Measurements from ENCODE around the gene RASL10B.
A peak's percentile ranks its signal among the peaks of the same experiment; 100 is the strongest.

The RASL10B gene

GRCh38 chr17:35784895-35785294 is 53.5 kb downstream of the RASL10B start:
- TF ChIP-seq RARB (CRISPR knock-in tag; IDR thresholded peaks at IDR 0.05) (no peak), CREB5 (CRISPR knock-in tag; IDR thresholded peaks at IDR 0.05; ENCODE audit: low read depth) (no peak), ZNF565 (CRISPR knock-in tag; conservative IDR thresholded peaks at IDR 0.05; ENCODE audit: low read depth) (no peak), TSHZ2 (CRISPR knock-in tag; IDR thresholded peaks at IDR 0.05) (no peak), ISL1 (CRISPR knock-in tag; IDR thresholded peaks at IDR 0.05) (no peak)

GRCh38 chr17:35786941-35787432 is 55.5 kb downstream of the RASL10B start:
- peak; percentile 69 for ATAC-seq
- TF ChIP-seq TSHZ2 (CRISPR knock-in tag; IDR thresholded peaks at IDR 0.05) (0 out of 2 replicates have a peak, but pooled peaks have one; percentile 42), ZC3H10 (CRISPR knock-in tag; IDR thresholded peaks at IDR 0.05) (no peak), TCF4 (CRISPR knock-in tag; IDR thresholded peaks at IDR 0.05; ENCODE audit: borderline replicate concordance) (peak; percentile 78; the same call in 1 of the 2 replicates)

More at GRCh38 chr17:35784895-35785294, 53.5 kb downstream of the RASL10B start:
- no peak for ATAC-seq

DNA sequence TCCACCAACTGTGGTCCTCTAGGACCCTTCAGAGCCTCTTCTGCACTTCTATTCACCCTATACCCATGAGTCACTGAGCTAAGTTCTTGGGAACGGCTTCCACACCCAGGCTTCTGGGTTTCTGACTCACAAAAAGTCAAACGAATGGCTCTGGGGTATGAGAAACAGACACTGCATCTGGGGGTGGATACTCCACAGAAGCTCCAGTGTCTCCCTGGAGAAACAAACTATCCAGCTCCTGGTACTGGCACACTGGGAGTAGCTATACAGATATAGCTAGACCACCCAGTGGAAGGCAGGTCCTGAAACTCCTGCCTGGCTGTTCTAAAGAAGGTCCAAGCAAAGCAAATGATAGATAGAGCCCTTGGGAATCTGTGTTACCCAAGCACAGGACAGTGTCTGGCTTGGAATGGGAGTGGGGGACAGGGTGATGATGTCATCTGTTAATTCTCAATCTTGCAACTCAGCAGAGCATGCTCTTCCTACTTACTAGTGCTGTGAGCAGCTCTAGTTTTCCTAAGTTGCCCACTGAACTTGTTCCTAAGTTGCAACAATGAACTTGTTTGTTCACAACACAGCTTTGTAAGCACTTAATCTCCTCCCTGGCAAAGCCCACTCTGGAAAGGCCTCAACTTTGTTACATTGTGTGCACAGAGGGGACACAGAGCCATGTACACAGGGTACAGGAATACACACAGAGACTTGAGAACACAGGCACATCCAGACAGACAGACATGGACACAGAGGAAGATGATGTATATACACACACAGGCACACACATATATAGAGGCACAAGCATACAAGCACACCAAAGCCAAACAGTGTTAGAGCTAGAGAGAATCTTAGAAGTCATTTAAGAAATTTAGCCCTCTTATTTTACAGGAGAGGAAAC is 57.3 kb downstream of the RASL10B start:
- no peak for TF ChIP-seq ZNF70 (CRISPR knock-in tag; IDR thresholded peaks at IDR 0.05)
- TF ChIP-seq, protein P1, sequence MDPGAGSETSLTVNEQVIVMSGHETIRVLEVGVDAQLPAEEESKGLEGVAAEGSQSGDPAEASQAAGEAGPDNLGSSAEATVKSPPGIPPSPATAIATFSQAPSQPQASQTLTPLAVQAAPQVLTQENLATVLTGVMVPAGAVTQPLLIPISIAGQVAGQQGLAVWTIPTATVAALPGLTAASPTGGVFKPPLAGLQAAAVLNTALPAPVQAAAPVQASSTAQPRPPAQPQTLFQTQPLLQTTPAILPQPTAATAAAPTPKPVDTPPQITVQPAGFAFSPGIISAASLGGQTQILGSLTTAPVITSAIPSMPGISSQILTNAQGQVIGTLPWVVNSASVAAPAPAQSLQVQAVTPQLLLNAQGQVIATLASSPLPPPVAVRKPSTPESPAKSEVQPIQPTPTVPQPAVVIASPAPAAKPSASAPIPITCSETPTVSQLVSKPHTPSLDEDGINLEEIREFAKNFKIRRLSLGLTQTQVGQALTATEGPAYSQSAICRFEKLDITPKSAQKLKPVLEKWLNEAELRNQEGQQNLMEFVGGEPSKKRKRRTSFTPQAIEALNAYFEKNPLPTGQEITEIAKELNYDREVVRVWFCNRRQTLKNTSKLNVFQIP (CRISPR knock-in tag; IDR thresholded peaks at IDR 0.05; ENCODE audit: borderline replicate concordance, low read depth) = no peak
- TF ChIP-seq ZFP30 (CRISPR knock-in tag; IDR thresholded peaks at IDR 0.05) = no peak
- TF ChIP-seq CSDC2 (CRISPR knock-in tag; IDR thresholded peaks at IDR 0.05) = no peak
- peak; percentile 68 for ATAC-seq

- no peak for ATAC-seq
- no peak for TF ChIP-seq BACH2 (CRISPR knock-in tag; IDR thresholded peaks at IDR 0.05; ENCODE audit: borderline replicate concordance)
- TF ChIP-seq ZNF70 (CRISPR knock-in tag; IDR thresholded peaks at IDR 0.05) = no peak
- TF ChIP-seq TSHZ2 (CRISPR knock-in tag; IDR thresholded peaks at IDR 0.05) = no peak
- no peak for TF ChIP-seq ZNF565 (CRISPR knock-in tag; conservative IDR thresholded peaks at IDR 0.05; ENCODE audit: low read depth)
- no peak for TF ChIP-seq TCF4 (CRISPR knock-in tag; IDR thresholded peaks at IDR 0.05; ENCODE audit: borderline replicate concordance)
- no peak for TF ChIP-seq ZFP30 (CRISPR knock-in tag; IDR thresholded peaks at IDR 0.05)
- no peak for TF ChIP-seq ZFP3 (CRISPR knock-in tag; IDR thresholded peaks at IDR 0.05)
- TF ChIP-seq ARNTL (CRISPR knock-in tag; IDR thresholded peaks at IDR 0.05; ENCODE audit: borderline replicate concordance, low read depth) = no peak
- TF ChIP-seq PATZ1 (CRISPR knock-in tag; IDR thresholded peaks at IDR 0.05; ENCODE audit: borderline replicate concordance) = no peak
- TF ChIP-seq ZC3H10 (CRISPR knock-in tag; IDR thresholded peaks at IDR 0.05) = no peak
- TF ChIP-seq CSDC2 (CRISPR knock-in tag; IDR thresholded peaks at IDR 0.05) = no peak
- TF ChIP-seq PPARA (CRISPR knock-in tag; IDR thresholded peaks at IDR 0.05; ENCODE audit: borderline replicate concordance) = no peak
- TF ChIP-seq GLIS3 (CRISPR knock-in tag; IDR thresholded peaks at IDR 0.05) = no peak
- no peak for TF ChIP-seq SNAI2 (CRISPR knock-in tag; IDR thresholded peaks at IDR 0.05)
- no peak for TF ChIP-seq CREB5 (CRISPR knock-in tag; IDR thresholded peaks at IDR 0.05; ENCODE audit: low read depth)
- no peak for TF ChIP-seq RARB (CRISPR knock-in tag; IDR thresholded peaks at IDR 0.05)
Measured at GRCh38 chr17:35790841-35791240, 59.4 kb downstream of the RASL10B start.
